Panc1 (cell line): Measurements from ENCODE around the gene MRPL42. TPM values are rescaled to one million over a fixed set of nuclear protein-coding genes. Genes with fewer than 3 reads are reported as not detected.

Experiments used
- ATAC-seq: fragments of 200-7000 bp; cut with Tn5 transposase; 2 replicates; pipeline ENCODE4 v1.9.1; 2020; ENCODE audit warnings: mild to moderate bottlenecking, moderate library complexity
- BruUV-seq: library from RNA; stranded (reverse); fragments of 400-500 nt; replicated peaks from 2 replicates; lab custom pipeline; 2021; lab: Mats Ljungman, UMichigan
- CTCF ChIA-PET: fragments of 300-600 bp; sonication (Branson Sonifier 250); formaldehyde crosslinking; loops from one replicate; lab custom pipeline; 2022; ENCODE audit warnings: antibody characterized with exemption; lab: Charles Lee
- POLR2A ChIA-PET: fragments of 300-600 bp; sonication (Branson Sonifier 250); formaldehyde crosslinking; loops from one replicate; lab custom pipeline; 2022; ENCODE audit warnings: antibody characterized with exemption; lab: Charles Lee
- DNase-seq: peaks from one replicate; pipeline ENCODE4 v3.0.0-alpha.2; 2010; ENCODE audit warnings: low read depth, low spot score
- H3K27ac ChIP-seq: 2 replicates; pipeline ENCODE4 v1.5.1; 2011; ENCODE audit warnings: mild to moderate bottlenecking, low read length, inconsistent platforms
- H3K27me3 ChIP-seq: fragments of 200-500 bp; sonication (Bioruptor generic); 2 replicates; pipeline ENCODE4 v1.6.0; 2014; ENCODE audit warnings: low read length, inconsistent platforms; ENCODE audit not compliant: control insufficient read depth, insufficient read depth
- H3K36me3 ChIP-seq: fragments of 200-500 bp; sonication (Bioruptor generic); 2 replicates; pipeline ENCODE4 v1.5.1; 2014; ENCODE audit warnings: inconsistent platforms, mild to moderate bottlenecking, low read length, moderate library complexity; ENCODE audit not compliant: control insufficient read depth, insufficient read depth
- H3K4me1 ChIP-seq: 2 replicates; pipeline ENCODE4 v1.5.1; 2011; ENCODE audit warnings: inconsistent platforms, mild to moderate bottlenecking, low read length, moderate library complexity; ENCODE audit not compliant: control insufficient read depth, insufficient read depth
- H3K4me3 ChIP-seq, 2 experiments: 2 replicates each; pipeline ENCODE4 v1.5.1; 2011 to 2012; ENCODE audit warnings: low read depth in 2 of 2, low read length in 2 of 2, mild to moderate bottlenecking in 2 of 2, inconsistent platforms in 1 of 2, moderate library complexity in 1 of 2
- H3K9me3 ChIP-seq: fragments of 200-500 bp; sonication (Bioruptor generic); 2 replicates; pipeline ENCODE4 v1.5.1; 2014; ENCODE audit warnings: low read depth, mild to moderate bottlenecking, inconsistent platforms, low read length, moderate library complexity; ENCODE audit not compliant: control insufficient read depth, insufficient read depth
- POLR2AphosphoS5 ChIP-seq: IDR thresholded peaks from 2 replicates; pipeline ENCODE4 v1.6.1; 2012; ENCODE audit warnings: mild to moderate bottlenecking, low read depth, low read length, moderate library complexity
- SIN3A ChIP-seq: IDR thresholded peaks from 2 replicates; pipeline ENCODE4 v1.6.1; 2012; ENCODE audit warnings: low read depth, mild to moderate bottlenecking, low read length, moderate library complexity, borderline replicate concordance; ENCODE audit not compliant: insufficient read depth
- TCF7L2 ChIP-seq: IDR thresholded peaks from 2 replicates; pipeline ENCODE4 v1.6.1; 2011; ENCODE audit warnings: mild to moderate bottlenecking, low read depth, low read length, inconsistent platforms
- in situ Hi-C: cut with HindIII; loops from 2 replicates; pipeline ENCODE4 v1.10.0; 2016; ENCODE audit warnings: low sequenced_read_pairs, low pct_unique_long_range_greater_than_20kb
- intact Hi-C: fragments of 100-400 bp; cut with micrococcal nuclease; formaldehyde crosslinking; loops from one replicate; pipeline ENCODE4 v1.10.0; 2022; ENCODE audit not compliant: unreplicated experiment
- total RNA-seq: library from RNA; stranded (reverse); gene quantifications from one replicate; pipeline ENCODE4 v1.2.1, GENCODE V29; 2021; ENCODE audit not compliant: unreplicated experiment
- TF ChIP-seq, protein P1 (sequence below): fragments of 450-650 bp; IDR thresholded peaks from 2 replicates; pipeline ENCODE4 v1.5.1; 2017; ENCODE audit warnings: mild to moderate bottlenecking
- TF ChIP-seq, protein P2 (sequence below), 2 experiments: IDR thresholded peaks; 2 replicates each; pipeline ENCODE4 v1.6.1; 2011 to 2012; ENCODE audit warnings: low read depth in 2 of 2, control low read depth in 1 of 2, low read length in 1 of 2, mild to moderate bottlenecking in 1 of 2, moderate library complexity in 1 of 2; ENCODE audit not compliant: insufficient read depth in 1 of 2

The MRPL42 gene
- total RNA-seq, 1 experiment from 2014 or later, result 92.4 TPM

DNA sequence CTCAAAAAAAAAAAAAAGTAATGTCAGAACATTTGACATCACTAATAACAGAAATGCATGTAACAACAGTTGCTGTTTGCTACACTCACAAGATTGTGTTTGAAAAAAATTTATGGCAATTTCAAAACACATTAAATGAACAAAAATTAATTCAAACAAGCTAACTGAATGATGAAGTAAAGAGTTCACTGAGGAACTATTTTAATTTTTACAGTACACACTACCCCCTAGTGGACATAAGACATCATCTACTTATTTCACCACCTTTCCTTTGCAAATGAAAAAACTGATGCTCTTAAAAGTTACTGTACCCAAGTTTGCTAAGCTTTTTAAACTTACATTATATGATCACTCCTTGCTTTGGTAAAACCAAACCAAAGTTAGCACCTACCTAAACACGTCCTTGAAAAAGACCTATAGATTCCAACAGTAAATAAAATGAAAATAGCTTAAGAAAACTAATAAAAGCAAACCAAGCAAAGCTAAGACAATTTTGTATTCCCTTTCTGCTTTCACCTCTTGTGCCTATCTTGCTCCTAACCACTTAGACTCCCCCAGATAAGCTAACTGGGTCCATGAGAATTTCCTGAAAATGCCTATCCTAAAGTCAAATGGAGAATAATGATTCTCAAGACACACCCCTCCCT is 47.8 kb upstream of the MRPL42 start:
- Histone ChIP-seq H3K27me3 (no peaks in the 10 kb centered on the region), H3K9me3 (no peaks in the 10 kb centered on the region), H3K36me3 (no peaks in the 10 kb centered on the region), H3K4me1 (peaks cover 36% of the 10 kb centered on the region), H3K27ac (no peak overlapping the region), H3K4me3 (no peak overlapping the region)
- POLR2A ChIA-PET, result no interaction called here
- TF ChIP-seq, protein P1, sequence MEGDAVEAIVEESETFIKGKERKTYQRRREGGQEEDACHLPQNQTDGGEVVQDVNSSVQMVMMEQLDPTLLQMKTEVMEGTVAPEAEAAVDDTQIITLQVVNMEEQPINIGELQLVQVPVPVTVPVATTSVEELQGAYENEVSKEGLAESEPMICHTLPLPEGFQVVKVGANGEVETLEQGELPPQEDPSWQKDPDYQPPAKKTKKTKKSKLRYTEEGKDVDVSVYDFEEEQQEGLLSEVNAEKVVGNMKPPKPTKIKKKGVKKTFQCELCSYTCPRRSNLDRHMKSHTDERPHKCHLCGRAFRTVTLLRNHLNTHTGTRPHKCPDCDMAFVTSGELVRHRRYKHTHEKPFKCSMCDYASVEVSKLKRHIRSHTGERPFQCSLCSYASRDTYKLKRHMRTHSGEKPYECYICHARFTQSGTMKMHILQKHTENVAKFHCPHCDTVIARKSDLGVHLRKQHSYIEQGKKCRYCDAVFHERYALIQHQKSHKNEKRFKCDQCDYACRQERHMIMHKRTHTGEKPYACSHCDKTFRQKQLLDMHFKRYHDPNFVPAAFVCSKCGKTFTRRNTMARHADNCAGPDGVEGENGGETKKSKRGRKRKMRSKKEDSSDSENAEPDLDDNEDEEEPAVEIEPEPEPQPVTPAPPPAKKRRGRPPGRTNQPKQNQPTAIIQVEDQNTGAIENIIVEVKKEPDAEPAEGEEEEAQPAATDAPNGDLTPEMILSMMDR, result peak; percentile 71
- TF ChIP-seq, protein P2, sequence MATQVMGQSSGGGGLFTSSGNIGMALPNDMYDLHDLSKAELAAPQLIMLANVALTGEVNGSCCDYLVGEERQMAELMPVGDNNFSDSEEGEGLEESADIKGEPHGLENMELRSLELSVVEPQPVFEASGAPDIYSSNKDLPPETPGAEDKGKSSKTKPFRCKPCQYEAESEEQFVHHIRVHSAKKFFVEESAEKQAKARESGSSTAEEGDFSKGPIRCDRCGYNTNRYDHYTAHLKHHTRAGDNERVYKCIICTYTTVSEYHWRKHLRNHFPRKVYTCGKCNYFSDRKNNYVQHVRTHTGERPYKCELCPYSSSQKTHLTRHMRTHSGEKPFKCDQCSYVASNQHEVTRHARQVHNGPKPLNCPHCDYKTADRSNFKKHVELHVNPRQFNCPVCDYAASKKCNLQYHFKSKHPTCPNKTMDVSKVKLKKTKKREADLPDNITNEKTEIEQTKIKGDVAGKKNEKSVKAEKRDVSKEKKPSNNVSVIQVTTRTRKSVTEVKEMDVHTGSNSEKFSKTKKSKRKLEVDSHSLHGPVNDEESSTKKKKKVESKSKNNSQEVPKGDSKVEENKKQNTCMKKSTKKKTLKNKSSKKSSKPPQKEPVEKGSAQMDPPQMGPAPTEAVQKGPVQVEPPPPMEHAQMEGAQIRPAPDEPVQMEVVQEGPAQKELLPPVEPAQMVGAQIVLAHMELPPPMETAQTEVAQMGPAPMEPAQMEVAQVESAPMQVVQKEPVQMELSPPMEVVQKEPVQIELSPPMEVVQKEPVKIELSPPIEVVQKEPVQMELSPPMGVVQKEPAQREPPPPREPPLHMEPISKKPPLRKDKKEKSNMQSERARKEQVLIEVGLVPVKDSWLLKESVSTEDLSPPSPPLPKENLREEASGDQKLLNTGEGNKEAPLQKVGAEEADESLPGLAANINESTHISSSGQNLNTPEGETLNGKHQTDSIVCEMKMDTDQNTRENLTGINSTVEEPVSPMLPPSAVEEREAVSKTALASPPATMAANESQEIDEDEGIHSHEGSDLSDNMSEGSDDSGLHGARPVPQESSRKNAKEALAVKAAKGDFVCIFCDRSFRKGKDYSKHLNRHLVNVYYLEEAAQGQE (IDR thresholded peaks at IDR 0.05; ENCODE audit: insufficient read depth in 1 of 2, low read depth in 2 of 2, low read length in 1 of 2), result no peak
- BruUV-seq, result no TSS peak
- no peak for DNase-seq
- intact Hi-C loops (loop anchor here (10.0 kb wide), 1 partner anchor 685 kb away; no protein-coding TSS in a partner anchor), in situ Hi-C loops (no loop called here)
- no peak for ATAC-seq
- CTCF ChIA-PET, result interaction anchor here (0.6 to 1.3 kb wide), 7 partner anchors 8 to 862 kb away, joined by 3 to 5 read pairs (median 3); no protein-coding TSS in a partner anchor

DNA sequence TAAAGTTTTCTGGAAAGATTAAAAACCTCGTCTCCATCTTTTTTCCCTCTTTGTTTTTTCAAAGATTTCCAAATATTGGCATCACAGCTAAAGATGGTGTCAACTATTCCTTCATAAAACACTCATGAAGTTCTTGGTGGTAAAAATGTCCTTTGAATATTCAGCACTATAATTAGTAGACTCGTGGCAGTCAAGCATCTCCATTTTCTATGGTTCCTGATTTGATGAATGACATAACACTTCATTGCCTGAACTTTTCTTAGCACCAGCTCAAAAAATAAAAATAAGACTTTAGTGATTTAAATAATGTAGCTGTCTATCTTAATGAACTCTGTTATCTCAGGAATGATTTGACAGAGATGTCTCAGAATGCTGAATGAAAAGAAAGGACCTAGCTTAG is 45.3 kb upstream of the MRPL42 start:
- ATAC-seq (no peak), DNase-seq (no peak)
- H3K27ac ChIP-seq, result no peak overlapping the region
- no peaks in the 10 kb centered on the region for H3K27me3 ChIP-seq
- intact Hi-C loops (loop anchor here (10.0 kb wide), 1 partner anchor 683 kb away; no protein-coding TSS in a partner anchor), in situ Hi-C loops (no loop called here)
- no peaks in the 10 kb centered on the region for H3K36me3 ChIP-seq
- no peak for TF ChIP-seq TCF7L2
- TF ChIP-seq, protein P1, result no peak
- TF ChIP-seq SIN3A, result no peak
- TF ChIP-seq, protein P2 (IDR thresholded peaks at IDR 0.05; ENCODE audit: insufficient read depth in 1 of 2, low read depth in 2 of 2, low read length in 1 of 2), result no peak
- no peak for TF ChIP-seq POLR2AphosphoS5
- POLR2A ChIA-PET, result interaction anchor here (0.7 kb wide), 1 partner anchor 17 kb away, joined by 8 read pairs; no protein-coding TSS in a partner anchor
- H3K4me3 ChIP-seq, result no peak overlapping the region
- peaks cover 56% of the 10 kb centered on the region for H3K4me1 ChIP-seq
- CTCF ChIA-PET, result no interaction called here
- no peaks in the 10 kb centered on the region for H3K9me3 ChIP-seq
- BruUV-seq, result no TSS peak
